ENCODE measurements around the gene MAGI2.

MAGI2 gene

GRCh38 chr7:78043159-78043558 lies 1410.3 kb downstream of the MAGI2 start:
- Histone ChIP-seq H3K4me3 (ENCODE audit: low read length) (no peak overlapping the region), H3K9ac (ENCODE audit: low read length) (no peak overlapping the region), H3K36me3 (ENCODE audit: control insufficient read depth, insufficient read depth, low read length, severe bottlenecking) (no peaks in the 10 kb centered on the region), H3K4me1 (ENCODE audit: control insufficient read depth, insufficient read depth, low read length) (no peaks in the 10 kb centered on the region), H3K27me3 (replicated peaks; ENCODE audit: control insufficient read depth, insufficient read depth, low read length) (no peaks in the 10 kb centered on the region), H3K9me3 (ENCODE audit: control insufficient read depth, low read length) (no peaks in the 10 kb centered on the region)
- DNase-seq (ENCODE audit: low read depth): no peak

- Histone ChIP-seq H3K4me1 (ENCODE audit: control insufficient read depth, insufficient read depth, low read length) (no peaks in the 10 kb centered on the region), H3K9ac (ENCODE audit: low read length) (no peak overlapping the region), H3K4me3 (ENCODE audit: low read length) (no peak overlapping the region), H3K27me3 (replicated peaks; ENCODE audit: control insufficient read depth, insufficient read depth, low read length) (no peaks in the 10 kb centered on the region), H3K9me3 (ENCODE audit: control insufficient read depth, low read length) (no peaks in the 10 kb centered on the region), H3K36me3 (ENCODE audit: control insufficient read depth, insufficient read depth, low read length, severe bottlenecking) (no peaks in the 10 kb centered on the region)
- no peak for DNase-seq (ENCODE audit: low read depth)
Measured at GRCh38 chr7:78041423-78041822, 1412.0 kb downstream of the MAGI2 start.

GRCh38 chr7:78039790-78040776 lies 1413.4 kb downstream of the MAGI2 start:
- no peaks in the 10 kb centered on the region for H3K4me1 ChIP-seq (ENCODE audit: control insufficient read depth, insufficient read depth, low read length)
- H3K36me3 ChIP-seq (ENCODE audit: control insufficient read depth, insufficient read depth, low read length, severe bottlenecking): no peaks in the 10 kb centered on the region
- DNase-seq (ENCODE audit: low read depth): no peak
- H3K9me3 ChIP-seq (ENCODE audit: control insufficient read depth, low read length): no peaks in the 10 kb centered on the region
- H3K27me3 ChIP-seq (replicated peaks; ENCODE audit: control insufficient read depth, insufficient read depth, low read length): no peaks in the 10 kb centered on the region
- no peak overlapping the region for H3K4me3 ChIP-seq (ENCODE audit: low read length)
- H3K9ac ChIP-seq (ENCODE audit: low read length): no peak overlapping the region

- H3K9ac ChIP-seq (ENCODE audit: low read length): no peak overlapping the region
- no peaks in the 10 kb centered on the region for H3K9me3 ChIP-seq (ENCODE audit: control insufficient read depth, low read length)
- no peaks in the 10 kb centered on the region for H3K27me3 ChIP-seq (replicated peaks; ENCODE audit: control insufficient read depth, insufficient read depth, low read length)
- no peaks in the 10 kb centered on the region for H3K4me1 ChIP-seq (ENCODE audit: control insufficient read depth, insufficient read depth, low read length)
- H3K4me3 ChIP-seq (ENCODE audit: low read length): no peak overlapping the region
- no peak for DNase-seq (ENCODE audit: low read depth)
- no peaks in the 10 kb centered on the region for H3K36me3 ChIP-seq (ENCODE audit: control insufficient read depth, insufficient read depth, low read length, severe bottlenecking)
Measured at GRCh38 chr7:78038465-78039080, 1414.9 kb downstream of the MAGI2 start.

- Histone ChIP-seq H3K36me3 (ENCODE audit: control insufficient read depth, insufficient read depth, low read length, severe bottlenecking) (no peaks in the 10 kb centered on the region), H3K9ac (ENCODE audit: low read length) (no peak overlapping the region), H3K4me3 (ENCODE audit: low read length) (no peak overlapping the region), H3K27me3 (replicated peaks; ENCODE audit: control insufficient read depth, insufficient read depth, low read length) (no peaks in the 10 kb centered on the region), H3K9me3 (ENCODE audit: control insufficient read depth, low read length) (no peaks in the 10 kb centered on the region), H3K4me1 (ENCODE audit: control insufficient read depth, insufficient read depth, low read length) (no peaks in the 10 kb centered on the region)
- DNase-seq (ENCODE audit: low read depth): no peak
Measured at GRCh38 chr7:78037603-78038002, 1415.9 kb downstream of the MAGI2 start.

GRCh38 chr7:78033410-78033809 lies 1420.1 kb downstream of the MAGI2 start:
- Histone ChIP-seq H3K4me3 (ENCODE audit: low read length) (no peak overlapping the region), H3K9me3 (ENCODE audit: control insufficient read depth, low read length) (no peaks in the 10 kb centered on the region), H3K36me3 (ENCODE audit: control insufficient read depth, insufficient read depth, low read length, severe bottlenecking) (no peaks in the 10 kb centered on the region), H3K27me3 (replicated peaks; ENCODE audit: control insufficient read depth, insufficient read depth, low read length) (no peaks in the 10 kb centered on the region), H3K4me1 (ENCODE audit: control insufficient read depth, insufficient read depth, low read length) (no peaks in the 10 kb centered on the region), H3K9ac (ENCODE audit: low read length) (no peak overlapping the region)
- no peak for DNase-seq (ENCODE audit: low read depth)

- H3K27me3 ChIP-seq (replicated peaks; ENCODE audit: control insufficient read depth, insufficient read depth, low read length): no peaks in the 10 kb centered on the region
- H3K4me1 ChIP-seq (ENCODE audit: control insufficient read depth, insufficient read depth, low read length): no peaks in the 10 kb centered on the region
- H3K4me3 ChIP-seq (ENCODE audit: low read length): no peak overlapping the region
- no peaks in the 10 kb centered on the region for H3K36me3 ChIP-seq (ENCODE audit: control insufficient read depth, insufficient read depth, low read length, severe bottlenecking)
- H3K9me3 ChIP-seq (ENCODE audit: control insufficient read depth, low read length): no peaks in the 10 kb centered on the region
- DNase-seq (ENCODE audit: low read depth): no peak
- no peak overlapping the region for H3K9ac ChIP-seq (ENCODE audit: low read length)
Measured at GRCh38 chr7:78026492-78026891, 1427.0 kb downstream of the MAGI2 start.

- Histone ChIP-seq H3K9me3 (ENCODE audit: control insufficient read depth, low read length) (no peaks in the 10 kb centered on the region), H3K4me1 (ENCODE audit: control insufficient read depth, insufficient read depth, low read length) (peaks cover 9% of the 10 kb centered on the region), H3K4me3 (ENCODE audit: low read length) (no peak overlapping the region), H3K9ac (ENCODE audit: low read length) (no peak overlapping the region), H3K27me3 (replicated peaks; ENCODE audit: control insufficient read depth, insufficient read depth, low read length) (no peaks in the 10 kb centered on the region), H3K36me3 (ENCODE audit: control insufficient read depth, insufficient read depth, low read length, severe bottlenecking) (no peaks in the 10 kb centered on the region)
- DNase-seq (ENCODE audit: low read depth): no peak
Measured at GRCh38 chr7:78024591-78024990, 1428.9 kb downstream of the MAGI2 start.

- H3K4me1 ChIP-seq (ENCODE audit: control insufficient read depth, insufficient read depth, low read length): peaks cover 18% of the 10 kb centered on the region
- H3K36me3 ChIP-seq (ENCODE audit: control insufficient read depth, insufficient read depth, low read length, severe bottlenecking): no peaks in the 10 kb centered on the region
- H3K9ac ChIP-seq (ENCODE audit: low read length): no peak overlapping the region
- no peak overlapping the region for H3K4me3 ChIP-seq (ENCODE audit: low read length)
- H3K9me3 ChIP-seq (ENCODE audit: control insufficient read depth, low read length): no peaks in the 10 kb centered on the region
- DNase-seq (ENCODE audit: low read depth): no peak
- H3K27me3 ChIP-seq (replicated peaks; ENCODE audit: control insufficient read depth, insufficient read depth, low read length): no peaks in the 10 kb centered on the region
Measured at GRCh38 chr7:78023191-78023590, 1430.3 kb downstream of the MAGI2 start.

- DNase-seq (ENCODE audit: low read depth): no peak
- Histone ChIP-seq H3K36me3 (ENCODE audit: control insufficient read depth, insufficient read depth, low read length, severe bottlenecking) (no peaks in the 10 kb centered on the region), H3K9me3 (ENCODE audit: control insufficient read depth, low read length) (no peaks in the 10 kb centered on the region), H3K27me3 (replicated peaks; ENCODE audit: control insufficient read depth, insufficient read depth, low read length) (no peaks in the 10 kb centered on the region), H3K4me3 (ENCODE audit: low read length) (no peak overlapping the region), H3K9ac (ENCODE audit: low read length) (no peak overlapping the region), H3K4me1 (ENCODE audit: control insufficient read depth, insufficient read depth, low read length) (peaks cover 26% of the 10 kb centered on the region)
Measured at GRCh38 chr7:78022165-78022564, 1431.3 kb downstream of the MAGI2 start.

- Histone ChIP-seq H3K9ac (ENCODE audit: low read length) (peak overlapping the region; percentile 53), H3K9me3 (ENCODE audit: control insufficient read depth, low read length) (no peaks in the 10 kb centered on the region), H3K27me3 (replicated peaks; ENCODE audit: control insufficient read depth, insufficient read depth, low read length) (no peaks in the 10 kb centered on the region), H3K4me1 (ENCODE audit: control insufficient read depth, insufficient read depth, low read length) (peaks cover 26% of the 10 kb centered on the region), H3K4me3 (ENCODE audit: low read length) (no peak overlapping the region), H3K36me3 (ENCODE audit: control insufficient read depth, insufficient read depth, low read length, severe bottlenecking) (no peaks in the 10 kb centered on the region)
- DNase-seq (ENCODE audit: low read depth): peak; percentile 21
Measured at GRCh38 chr7:78020874-78021249, 1432.6 kb downstream of the MAGI2 start.

Measured in adipocyte (in vitro differentiated cells).